HG03558 (cell line): ENCODE results near the gene OR6S1.
"Not testable (repeated sequence)": the region's sequence is repeated elsewhere in the genome, so short reads cannot be mapped to it uniquely, and the experiment has no call there.

Source experiments
- ATAC-seq: cut with Tn5 transposase; IDR thresholded peaks from one replicate; pipeline ENCODE4 v1.9.1; 2021; ENCODE audit warnings: moderate number of reproducible peaks; ENCODE audit not compliant: unreplicated experiment; ENCODE audit errors: extremely low read depth

Gene OR6S1

DNA sequence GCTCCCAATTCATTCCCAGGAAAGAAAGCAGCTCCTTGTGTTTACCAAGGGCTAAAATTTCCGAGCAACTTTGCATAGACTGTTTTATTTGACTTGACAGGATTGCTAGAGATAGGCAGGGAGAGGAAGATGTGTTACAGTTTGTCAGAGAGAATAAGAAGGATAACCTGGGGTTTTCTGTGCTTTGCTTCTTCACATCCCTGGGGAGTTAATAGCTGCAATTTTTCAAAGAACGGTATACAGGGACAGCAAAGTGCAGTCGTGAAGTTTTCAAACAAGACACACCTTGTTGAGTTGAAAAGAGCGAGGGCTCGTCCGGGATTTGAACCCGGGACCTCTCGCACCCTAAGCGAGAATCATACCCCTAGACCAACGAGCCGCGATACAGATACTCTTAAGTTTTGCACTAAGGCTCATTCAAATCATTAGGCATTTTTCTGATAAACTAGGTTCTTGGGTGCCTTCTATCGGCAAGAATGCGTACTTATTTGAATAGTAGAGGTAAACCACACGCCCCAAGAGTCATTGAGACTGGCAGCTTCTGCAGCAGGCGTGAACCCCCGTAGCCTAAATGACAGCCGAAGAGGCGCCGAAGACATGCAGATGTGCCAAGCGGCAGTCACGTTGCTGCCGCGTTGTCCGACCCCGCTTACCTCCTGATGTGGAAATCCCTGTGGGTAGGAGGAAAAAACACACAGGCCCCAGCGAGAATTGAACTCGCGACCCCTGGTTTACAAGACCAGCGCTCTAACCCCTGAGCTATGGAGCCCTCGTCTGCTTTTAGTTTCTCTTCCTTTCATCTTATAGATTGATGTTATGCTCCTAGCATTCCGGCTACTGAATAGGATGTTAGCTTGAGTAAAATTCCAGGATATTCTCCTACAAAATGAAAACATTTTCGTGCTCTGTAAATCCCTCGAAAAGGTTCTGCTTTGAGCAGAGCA lies 28.1 kb downstream of the OR6S1 start:
- ATAC-seq = peak; percentile 52

DNA sequence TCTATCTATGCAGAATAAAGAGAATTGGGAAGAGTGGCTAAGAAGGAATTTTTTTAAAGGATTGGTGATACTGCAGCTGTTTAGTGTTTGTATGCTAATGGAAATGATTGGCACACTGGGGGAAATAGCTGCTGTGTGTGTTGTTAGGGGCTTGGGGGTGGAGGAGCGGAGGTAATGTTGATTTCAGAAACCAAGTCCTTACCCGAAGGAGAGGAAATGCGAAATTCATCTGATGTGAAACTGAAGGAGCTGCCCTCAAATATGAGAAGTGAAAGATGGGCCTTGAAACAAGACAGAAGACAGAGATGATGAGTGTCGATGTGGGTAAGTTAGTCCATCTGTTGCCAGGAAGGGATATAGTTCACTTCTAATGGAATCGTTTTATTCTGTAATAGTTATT lies 29.1 kb downstream of the OR6S1 start:
- no peak for ATAC-seq

DNA sequence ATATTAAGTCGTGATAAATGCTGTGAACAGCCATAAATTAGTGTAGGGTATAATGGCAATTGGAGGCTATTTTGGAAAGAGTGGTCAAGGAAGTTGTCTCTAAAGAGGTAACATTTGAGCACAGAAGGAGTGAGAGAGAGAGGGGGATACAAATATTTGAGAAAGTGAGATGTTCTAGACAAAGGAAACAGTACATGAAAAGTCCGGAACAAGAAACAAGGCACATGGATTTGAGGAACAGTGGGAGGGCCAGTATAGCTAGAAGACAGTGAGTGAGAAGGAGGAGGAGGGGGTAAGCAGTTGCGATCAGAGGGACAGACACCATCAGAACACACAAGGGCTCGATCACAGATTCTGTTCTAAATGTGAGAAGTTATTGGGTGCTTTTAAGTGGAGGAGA lies 30.2 kb downstream of the OR6S1 start:
- no peak for ATAC-seq

DNA sequence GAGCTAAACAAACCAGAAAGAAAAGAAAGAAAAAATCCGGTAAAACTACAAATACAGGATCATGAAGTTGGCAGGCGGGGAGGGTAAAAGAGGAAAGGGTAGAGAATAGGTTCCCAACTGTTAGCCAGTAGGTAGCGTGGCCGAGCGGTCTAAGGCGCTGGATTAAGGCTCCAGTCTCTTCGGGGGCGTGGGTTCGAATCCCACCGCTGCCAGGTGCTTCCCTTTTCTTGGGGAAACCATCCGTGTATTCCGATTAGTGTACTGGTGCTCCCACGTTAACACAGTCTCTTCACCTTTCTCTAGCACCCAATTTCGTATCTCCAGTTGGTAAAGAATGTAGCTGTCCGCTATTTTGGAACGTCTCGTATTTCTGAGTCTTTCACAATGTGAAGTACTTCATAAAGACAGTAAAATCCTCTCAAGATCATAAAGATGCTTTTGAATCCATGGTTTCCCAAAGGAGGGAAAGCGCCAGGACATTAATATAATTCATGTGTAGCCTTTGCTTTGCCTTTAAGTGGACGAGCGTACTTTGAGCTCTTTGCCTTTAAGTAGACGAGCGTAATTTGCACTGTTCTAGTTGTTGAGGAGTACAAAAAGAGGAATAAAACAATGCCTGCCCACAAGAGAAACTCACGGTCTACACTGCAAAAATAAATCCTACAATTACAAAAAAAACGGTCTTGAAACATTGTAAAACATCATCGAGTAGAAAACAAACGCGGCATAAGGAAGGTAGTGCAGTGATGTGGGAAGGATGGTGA lies 31.3 kb downstream of the OR6S1 start:
- ATAC-seq = no peak

DNA sequence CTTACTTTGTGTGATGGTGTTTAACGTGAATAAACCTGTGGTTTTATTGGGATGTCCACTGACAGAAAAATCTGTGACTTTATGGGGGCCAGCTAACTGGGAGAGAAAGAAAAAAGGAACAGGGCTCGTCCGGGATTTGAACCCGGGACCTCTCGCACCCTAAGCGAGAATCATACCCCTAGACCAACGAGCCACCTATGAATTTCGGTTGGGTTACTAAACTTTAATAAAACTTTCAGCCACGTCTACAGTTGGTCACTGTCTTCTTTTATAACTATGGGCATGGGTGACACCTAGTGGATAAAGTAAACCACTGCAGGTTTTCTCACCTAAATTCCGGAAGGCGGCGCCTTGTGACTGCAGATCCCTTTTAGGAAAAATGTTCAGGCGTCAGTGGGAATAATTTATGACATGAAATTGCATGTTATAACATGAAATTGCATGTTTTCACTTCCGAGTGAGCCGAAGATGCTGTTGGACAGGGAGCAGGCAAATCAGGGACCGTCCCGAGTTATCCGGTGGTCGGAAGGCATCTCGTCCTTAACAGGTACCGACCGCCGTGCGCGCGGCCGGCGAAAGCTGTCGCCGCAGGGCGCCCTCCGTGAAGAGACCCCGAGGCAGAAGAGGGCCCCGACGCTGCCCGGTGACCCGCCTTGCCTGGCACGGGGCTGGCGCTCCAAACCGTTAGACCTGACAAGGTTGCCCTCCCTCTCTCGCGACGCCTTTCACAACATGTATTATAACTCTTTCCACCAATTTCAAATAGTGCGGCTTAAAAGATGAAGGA lies 32.1 kb downstream of the OR6S1 start:
- ATAC-seq = no peak

DNA sequence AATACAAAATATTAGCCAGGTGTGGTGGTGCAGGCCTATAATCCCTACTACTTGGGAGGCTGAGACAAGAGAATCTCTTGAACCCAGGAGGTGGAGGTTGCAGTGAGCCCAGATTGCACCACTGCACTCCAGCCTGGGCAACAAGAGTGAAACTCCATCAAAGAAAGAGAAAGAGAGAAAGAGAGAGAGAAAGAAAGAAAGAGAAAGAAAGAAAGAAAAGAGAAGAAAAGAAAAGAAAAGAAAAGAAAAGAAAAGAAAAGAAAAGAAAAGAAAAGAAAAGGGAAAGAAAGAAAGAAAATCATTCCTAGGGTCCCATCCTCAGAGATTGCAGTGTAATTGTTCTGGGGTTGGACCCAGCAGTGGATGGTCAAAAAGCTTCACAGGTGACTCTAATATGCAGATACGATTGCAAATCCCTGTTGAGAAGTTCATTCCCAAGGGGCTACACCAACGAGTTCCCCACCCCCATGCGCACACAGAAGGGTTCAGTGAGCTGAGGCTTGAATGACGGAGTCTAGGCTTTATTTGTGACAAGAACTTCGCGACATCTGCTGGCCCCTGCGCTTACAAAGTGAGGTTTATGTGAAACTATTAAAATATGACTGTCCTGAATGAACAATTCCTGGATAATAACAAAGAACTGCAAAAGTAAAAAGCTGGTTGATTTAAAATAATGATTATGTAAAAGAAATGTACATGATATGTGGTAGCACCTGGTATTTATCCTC lies 32.9 kb downstream of the OR6S1 start:
- no peak for ATAC-seq

DNA sequence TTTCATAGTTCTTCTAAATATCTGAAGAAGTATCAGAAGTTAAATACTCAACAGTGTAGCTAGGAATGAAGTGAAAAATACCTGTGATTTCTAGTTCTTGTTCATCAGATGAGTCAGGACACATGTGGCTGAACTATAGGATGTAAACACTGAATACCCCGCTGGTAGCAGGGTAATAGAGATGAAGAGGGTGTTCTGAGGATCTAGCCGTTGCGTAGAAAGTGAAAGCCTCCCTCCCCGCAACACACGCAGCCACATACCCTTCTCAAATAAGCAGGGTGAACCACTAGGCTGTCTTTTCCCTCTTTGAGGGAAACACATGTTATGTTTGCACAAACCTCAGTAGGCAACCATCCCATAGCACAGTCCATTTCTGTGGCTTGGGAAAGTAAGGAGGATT lies 33.9 kb downstream of the OR6S1 start:
- ATAC-seq = no peak

DNA sequence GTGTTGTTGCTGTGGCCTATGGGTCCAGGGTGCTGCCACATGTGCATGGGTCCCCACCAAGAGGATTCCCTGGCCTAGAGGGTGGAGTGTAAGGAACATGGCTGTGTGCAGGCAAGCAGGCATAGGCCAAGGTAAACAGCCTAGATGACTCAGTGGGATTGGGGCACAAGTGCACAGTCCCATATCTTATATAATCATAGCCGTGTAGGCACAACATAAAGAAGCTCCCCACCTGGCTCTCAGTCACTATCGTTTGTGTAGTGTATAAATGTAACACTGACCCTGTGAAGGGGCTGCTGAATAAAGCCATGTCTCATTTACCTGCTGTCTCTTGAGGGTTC lies 34.6 kb downstream of the OR6S1 start:
- no peak for ATAC-seq

DNA sequence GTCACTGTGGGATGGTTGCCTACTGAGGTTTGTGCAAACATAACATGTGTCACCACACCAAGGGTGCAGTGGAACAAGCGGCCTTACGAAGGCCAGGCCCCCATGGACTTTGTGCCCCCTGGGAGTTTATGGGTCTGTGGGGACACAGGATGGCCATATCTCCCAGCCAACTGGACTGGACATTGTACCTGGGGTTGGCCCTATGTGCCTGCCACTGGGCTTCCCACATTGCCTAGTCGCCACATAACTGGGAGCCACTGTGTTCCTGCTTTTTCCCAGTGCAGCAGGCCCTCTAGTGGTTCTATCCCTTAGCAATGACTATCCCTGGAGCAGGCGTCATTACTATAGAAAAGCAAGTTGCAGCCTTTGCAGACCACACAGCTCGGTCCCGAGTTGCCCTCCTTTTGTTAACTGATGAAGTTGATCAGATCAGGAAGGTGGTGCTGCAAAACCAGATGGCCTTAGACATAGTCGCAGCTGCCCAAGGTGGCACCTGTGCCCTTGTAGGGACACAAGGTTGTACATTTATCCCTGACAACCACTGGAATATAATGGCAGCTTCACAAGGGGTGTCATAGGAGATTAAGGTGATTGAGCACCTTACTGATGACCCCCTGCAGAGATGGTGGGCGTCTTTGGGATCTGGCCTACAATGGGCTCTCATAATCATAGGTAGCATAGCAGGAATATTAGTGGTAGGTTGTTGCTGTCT lies 35.1 kb downstream of the OR6S1 start:
- no peak for ATAC-seq

DNA sequence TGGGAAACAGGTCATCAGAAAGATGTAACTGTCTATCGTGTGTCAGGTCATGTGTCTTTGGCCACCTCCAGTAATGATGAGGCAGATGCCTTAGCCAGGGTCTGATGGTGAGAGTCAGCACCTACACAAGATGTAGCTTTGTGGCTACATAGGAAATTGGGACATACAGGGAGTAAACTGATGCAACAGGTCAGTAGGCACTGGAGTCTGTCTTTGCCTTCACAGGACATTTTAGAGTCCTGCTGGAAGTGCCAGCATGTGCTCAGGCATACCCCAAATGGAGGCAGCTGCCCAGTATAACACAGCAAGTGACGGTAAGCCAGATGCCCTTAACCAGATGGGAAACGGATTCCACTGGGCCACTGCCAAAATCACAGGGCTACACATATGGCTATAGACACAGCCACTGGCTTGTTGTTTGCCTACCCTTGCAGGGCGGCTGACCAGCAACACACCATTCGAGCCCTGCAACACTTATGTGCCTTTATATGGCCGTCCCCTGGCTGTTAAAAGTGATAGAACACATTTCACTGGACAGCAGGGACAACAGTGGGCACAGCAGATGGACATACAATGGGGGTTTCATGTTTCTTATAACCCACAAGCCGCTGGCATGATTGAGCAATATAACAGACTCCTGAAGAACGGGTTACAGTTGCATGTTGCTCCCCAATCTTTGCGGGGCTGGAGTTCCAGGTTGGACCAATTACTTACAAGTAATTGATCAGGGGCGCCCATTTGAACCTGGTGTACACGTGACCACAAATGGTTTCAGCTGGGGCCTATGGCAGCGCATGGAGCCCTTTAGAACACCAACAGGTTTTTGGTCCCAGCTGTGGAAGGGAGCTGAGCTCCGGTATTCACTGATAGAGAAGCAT lies 37.4 kb downstream of the OR6S1 start:
- no peak for ATAC-seq

DNA sequence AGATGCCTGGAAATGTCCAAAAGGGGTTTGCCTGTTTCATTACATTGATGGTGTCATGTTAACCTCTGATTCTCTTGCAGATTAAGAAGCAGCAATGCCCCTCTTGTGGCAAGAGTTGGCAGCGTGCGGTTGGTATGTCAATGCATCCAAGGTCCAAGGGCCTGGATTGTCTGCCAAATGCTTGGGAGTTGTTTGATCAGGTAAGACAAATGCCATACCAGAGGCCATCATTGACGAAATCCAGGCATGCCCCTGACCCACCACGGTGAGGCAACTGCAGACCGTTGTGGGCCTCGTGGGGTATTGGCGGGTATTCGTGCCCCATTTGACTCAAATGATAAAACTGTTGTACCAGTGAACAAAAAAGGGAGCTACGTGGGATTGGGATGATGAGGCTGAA lies 38.9 kb downstream of the OR6S1 start:
- ATAC-seq = no peak

DNA sequence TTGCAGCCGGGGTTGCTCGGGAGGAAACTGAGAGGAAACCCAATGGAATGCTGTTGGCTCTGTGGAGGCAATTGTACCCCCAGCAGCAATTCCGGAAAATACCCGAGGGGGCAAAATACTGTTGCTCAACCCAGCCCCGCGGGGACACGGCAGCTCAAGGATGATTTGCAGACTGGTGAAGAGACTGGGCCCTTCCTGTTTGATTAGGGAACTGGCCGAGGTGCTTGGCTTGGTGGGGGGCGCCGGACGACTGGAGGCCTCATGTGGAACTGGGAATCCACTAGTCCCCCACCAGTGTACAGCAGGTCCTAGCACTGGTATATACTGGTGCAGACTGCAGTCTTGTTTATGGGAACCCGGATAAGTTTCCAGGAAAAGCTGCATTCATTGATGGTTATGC lies 40.0 kb downstream of the OR6S1 start:
- no peak for ATAC-seq

DNA sequence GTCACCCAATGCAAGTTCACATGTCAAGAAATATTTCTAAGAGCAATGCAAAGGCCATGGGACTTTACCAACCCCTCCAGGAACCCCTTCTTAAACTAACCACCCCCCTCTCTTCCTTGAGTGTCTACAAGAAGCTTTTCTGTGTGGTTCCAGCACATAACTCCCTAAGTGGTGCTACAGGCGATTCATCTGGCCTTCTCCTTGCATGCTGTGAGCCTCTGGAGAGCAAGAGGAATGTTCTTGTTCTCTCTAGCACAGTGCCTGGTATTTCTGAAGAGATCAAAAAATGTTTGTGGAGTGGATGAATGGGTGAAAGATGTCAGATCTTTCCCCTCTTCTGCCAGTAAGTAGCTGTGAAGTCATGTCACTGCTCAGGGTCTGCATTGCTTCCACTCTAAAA lies 44.4 kb downstream of the OR6S1 start:
- ATAC-seq = no peak

DNA sequence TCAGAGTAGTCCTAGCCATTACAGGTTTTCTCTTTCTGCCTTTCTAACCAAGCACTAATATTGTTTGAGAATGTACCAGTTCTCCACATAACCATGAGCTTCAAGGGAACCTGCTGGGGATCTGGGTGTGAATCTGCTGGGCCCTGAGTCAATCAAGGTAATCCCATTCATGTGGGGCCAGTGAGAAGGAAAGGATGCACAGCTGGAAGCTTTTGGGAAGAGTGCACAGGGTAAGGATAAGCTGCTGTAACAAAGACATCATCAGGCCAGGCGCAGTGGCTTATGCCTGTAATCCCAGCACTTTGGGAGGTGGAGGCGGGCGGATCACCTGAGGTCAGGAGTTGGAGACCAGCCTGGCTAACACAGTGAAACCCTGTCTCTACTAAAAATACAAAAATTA lies 45.8 kb downstream of the OR6S1 start:
- not testable (repeated sequence) for ATAC-seq

DNA sequence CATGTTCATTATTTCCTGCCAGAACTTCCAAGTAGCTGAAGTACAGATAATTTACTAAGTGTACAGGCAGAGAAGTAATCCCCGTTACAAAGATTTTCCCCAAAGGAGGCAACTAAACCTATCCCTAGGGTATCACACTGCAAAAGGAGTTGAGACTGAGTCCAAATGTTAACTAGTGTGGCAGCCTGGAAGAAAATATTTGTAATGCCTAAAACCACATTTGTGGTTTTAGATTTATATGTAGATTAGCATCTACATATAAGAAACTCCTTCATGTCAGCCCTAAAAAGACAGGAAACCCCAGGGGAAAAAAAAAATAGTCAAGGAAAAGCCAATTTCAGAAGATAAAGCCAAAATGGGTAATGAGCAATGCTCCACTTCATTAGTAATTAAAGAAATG lies 48.9 kb downstream of the OR6S1 start:
- no peak for ATAC-seq

DNA sequence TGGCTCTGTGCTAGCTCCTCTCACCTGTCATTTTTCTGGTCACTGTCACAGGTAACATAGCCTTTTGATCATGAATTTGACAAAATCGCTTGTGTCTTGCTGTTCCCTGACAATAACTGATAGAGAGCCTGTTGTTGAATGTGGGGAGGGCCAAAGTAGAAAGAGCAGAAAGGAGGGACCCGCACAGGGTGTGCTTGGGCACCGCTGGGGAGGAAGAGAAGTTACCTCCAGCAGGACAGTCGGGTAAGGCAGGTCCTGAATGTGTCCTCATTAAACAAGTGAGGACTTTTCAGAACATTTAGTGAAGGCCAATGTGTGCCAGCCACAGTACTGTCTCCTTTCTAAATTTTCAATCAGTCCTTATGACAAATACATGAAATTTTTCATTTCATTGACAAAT lies 50.3 kb downstream of the OR6S1 start, which contains the start of gene RNASE12:
Gene RNASE12 (minus strand): TSS at position 142 of the 400 bp plus-strand sequence. CDS start 653 bp downstream, outside the sequence.
- ATAC-seq = no peak
